HepG2 (cell line): ENCODE results near the gene MYO18A.

Source experiments
- CTCF ChIP-seq: sonication (generic); formaldehyde crosslinking; IDR thresholded peaks from 2 replicates; pipeline ENCODE4 v1.5.0; 2020; ENCODE audit warnings: mild to moderate bottlenecking, missing genetic modification reagents, moderate library complexity
- FLYWCH1 ChIP-seq: sonication (generic); formaldehyde crosslinking; IDR thresholded peaks from 2 replicates; pipeline ENCODE4 v1.8.1; 2023; ENCODE audit warnings: mild to moderate bottlenecking, missing genetic modification reagents
- HNF4A ChIP-seq: sonication (generic); formaldehyde crosslinking; IDR thresholded peaks from 2 replicates; pipeline ENCODE4 v1.4.0; 2020; ENCODE audit warnings: missing genetic modification reagents
- JUND ChIP-seq: sonication (generic); formaldehyde crosslinking; IDR thresholded peaks from 2 replicates; pipeline ENCODE4 v1.8.0; 2022; ENCODE audit warnings: mild to moderate bottlenecking, missing genetic modification reagents
- MNT ChIP-seq: fragments of 450-650 bp; IDR thresholded peaks from 2 replicates; pipeline ENCODE4 v1.6.1; 2016
- POLR2A ChIP-seq, 2 experiments: IDR thresholded peaks; 2 replicates each; pipeline ENCODE4 v1.6.1; 2011; ENCODE audit warnings: low read depth in 2 of 2, low read length in 2 of 2, mild to moderate bottlenecking in 1 of 2, moderate library complexity in 1 of 2; ENCODE audit not compliant: insufficient read depth in 1 of 2
- TCF7L2 ChIP-seq: IDR thresholded peaks from 2 replicates; pipeline ENCODE4 v1.6.1; 2011; ENCODE audit warnings: mild to moderate bottlenecking, low read depth, low read length, moderate library complexity
- ZHX1 ChIP-seq: sonication (generic); formaldehyde crosslinking; IDR thresholded peaks from 2 replicates; pipeline ENCODE4 v1.8.1; 2022; ENCODE audit warnings: low read depth, mild to moderate bottlenecking, missing genetic modification reagents
- ZNF18 ChIP-seq: sonication (generic); formaldehyde crosslinking; IDR thresholded peaks from 2 replicates; pipeline ENCODE4 v1.8.0; 2022; ENCODE audit warnings: mild to moderate bottlenecking, missing genetic modification reagents; ENCODE audit not compliant: insufficient replicate concordance
- ZNF660 ChIP-seq: sonication (generic); formaldehyde crosslinking; IDR thresholded peaks from 2 replicates; pipeline ENCODE4 v1.5.1; 2020; ENCODE audit warnings: mild to moderate bottlenecking, low read depth, missing genetic modification reagents, borderline replicate concordance

- no peak for TF ChIP-seq FLYWCH1 (CRISPR knock-in tag)
- TF ChIP-seq CTCF (CRISPR knock-in tag): no peak
- no peak for TF ChIP-seq ZNF18
- TF ChIP-seq ZHX1 (CRISPR knock-in tag): no peak
- no peak for TF ChIP-seq POLR2A (IDR thresholded peaks at IDR 0.05; ENCODE audit: insufficient read depth in 1 of 2, low read depth in 2 of 2, low read length in 2 of 2)
- TF ChIP-seq ZNF660 (CRISPR knock-in tag): no peak
- no peak for TF ChIP-seq JUND
- no peak for TF ChIP-seq MNT
- TF ChIP-seq TCF7L2: no peak
- TF ChIP-seq HNF4A (CRISPR knock-in tag): no peak
Observed at GRCh38 chr17:29146369-29146972, 33.7 kb downstream of the MYO18A start.
